Activated B cell treated with CpG ODN at 0.5 μM for 24 hours (primary cell): Measurements from ENCODE around the gene SPOCK1. TPM values are rescaled to one million over a fixed set of nuclear protein-coding genes. Genes with fewer than 3 reads are reported as not detected.
"Not testable (repeated sequence)": the region's sequence is repeated elsewhere in the genome, so short reads cannot be mapped to it uniquely, and the experiment has no call there.

Experiments
- ATAC-seq: fragments of 200-7000 bp; cut with Tn5 transposase; one replicate; pipeline ENCODE4 v1.10.0; 2021; ENCODE audit warnings: low read depth, mild to moderate bottlenecking, moderate library complexity
- CTCF ChIA-PET: fragments of 350-600 bp; sonication (Branson Sonifier 250); formaldehyde crosslinking; loops from one replicate; lab custom pipeline; 2021; ENCODE audit warnings: antibody characterized with exemption; lab: Charles Lee
- POLR2A ChIA-PET: fragments of 350-600 bp; sonication (Branson Sonifier 250); formaldehyde crosslinking; loops from one replicate; lab custom pipeline; 2021; ENCODE audit warnings: antibody characterized with exemption; lab: Charles Lee
- DNase-seq: peaks from one replicate; pipeline ENCODE4 v3.0.0; 2022
- H3K27ac Mint-ChIP-seq: one replicate; pipeline ENCODE4 v1.8.0; 2020; ENCODE audit warnings: mixed read lengths
- H3K27me3 Mint-ChIP-seq: one replicate; pipeline ENCODE4 v1.8.0; 2021; ENCODE audit warnings: mixed read lengths
- H3K36me3 Mint-ChIP-seq: one replicate; pipeline ENCODE4 v1.8.0; 2021; ENCODE audit warnings: low read depth, mixed read lengths
- H3K4me1 Mint-ChIP-seq: one replicate; pipeline ENCODE4 v1.8.0; 2021; ENCODE audit warnings: mixed read lengths
- H3K4me3 Mint-ChIP-seq: one replicate; pipeline ENCODE4 v1.8.0; 2020; ENCODE audit warnings: mild to moderate bottlenecking, mixed read lengths
- H3K9me3 Mint-ChIP-seq: one replicate; pipeline ENCODE4 v1.8.0; 2020; ENCODE audit warnings: mixed read lengths
- intact Hi-C: fragments of 100-400 bp; cut with micrococcal nuclease; formaldehyde crosslinking; loops from one replicate; pipeline ENCODE4 v1.15.1; 2024
- total RNA-seq: library from RNA; stranded (reverse); gene quantifications from 2 replicates; pipeline ENCODE4 v1.2.3, GENCODE V29; 2022
- TF ChIP-seq, protein P1 (sequence below): fragments of 200-600 bp; IDR thresholded peaks from one replicate; pipeline ENCODE4 v1.8.0; 2022; ENCODE audit warnings: antibody characterized with exemption, mild to moderate bottlenecking

SPOCK1 gene
- total RNA-seq, 1 donor from 2014 or later: not detected

DNA sequence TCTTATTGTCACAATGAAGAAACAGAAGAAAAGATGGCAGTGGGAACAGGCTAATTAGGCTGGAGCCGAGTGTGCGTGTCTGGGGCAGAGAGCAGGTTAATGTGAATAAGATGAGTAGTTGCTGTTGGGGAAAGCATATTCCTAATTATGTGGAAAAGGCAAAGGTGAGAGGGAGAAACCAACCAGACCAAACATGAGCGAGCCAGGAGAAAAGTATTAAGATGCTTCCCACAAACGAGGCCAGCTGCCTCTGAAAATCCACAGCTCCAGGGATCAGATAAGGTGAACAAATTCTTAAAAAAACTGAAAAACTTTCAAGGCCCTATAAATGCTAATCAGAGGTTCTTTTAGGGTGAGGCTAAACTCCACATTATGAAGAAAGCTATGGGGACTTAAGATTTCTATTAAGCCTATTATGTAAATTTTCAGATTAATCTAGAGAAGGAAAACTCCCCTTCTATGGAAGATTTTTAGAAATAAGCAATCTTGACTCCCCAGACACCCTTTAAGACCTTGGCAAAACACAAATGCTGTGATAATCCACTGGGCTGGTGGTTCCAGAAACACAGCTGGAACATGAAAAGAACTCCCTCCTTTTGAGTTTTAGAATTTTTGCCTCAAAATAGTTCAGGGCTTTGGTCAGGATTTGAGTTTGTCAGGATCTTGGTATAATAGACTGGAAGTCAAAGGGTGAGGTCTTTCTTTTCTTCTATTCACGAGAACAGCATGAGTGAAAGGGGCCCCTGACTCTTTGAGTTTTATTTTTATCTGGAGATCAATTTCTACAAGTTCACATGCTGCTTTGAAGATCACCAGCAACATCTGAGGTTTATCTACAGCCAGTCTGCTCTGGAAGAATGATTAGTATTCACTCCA lies 238.1 kb downstream of the SPOCK1 start:
- Mint-ChIP-seq H3K9me3 (no peaks in the 10 kb centered on the region), H3K27me3 (peaks cover 11% of the 10 kb centered on the region), H3K36me3 (no peaks in the 10 kb centered on the region), H3K4me3 (no peak overlapping the region), H3K27ac (no peak overlapping the region), H3K4me1 (no peaks in the 10 kb centered on the region)
- TF ChIP-seq, protein P1, sequence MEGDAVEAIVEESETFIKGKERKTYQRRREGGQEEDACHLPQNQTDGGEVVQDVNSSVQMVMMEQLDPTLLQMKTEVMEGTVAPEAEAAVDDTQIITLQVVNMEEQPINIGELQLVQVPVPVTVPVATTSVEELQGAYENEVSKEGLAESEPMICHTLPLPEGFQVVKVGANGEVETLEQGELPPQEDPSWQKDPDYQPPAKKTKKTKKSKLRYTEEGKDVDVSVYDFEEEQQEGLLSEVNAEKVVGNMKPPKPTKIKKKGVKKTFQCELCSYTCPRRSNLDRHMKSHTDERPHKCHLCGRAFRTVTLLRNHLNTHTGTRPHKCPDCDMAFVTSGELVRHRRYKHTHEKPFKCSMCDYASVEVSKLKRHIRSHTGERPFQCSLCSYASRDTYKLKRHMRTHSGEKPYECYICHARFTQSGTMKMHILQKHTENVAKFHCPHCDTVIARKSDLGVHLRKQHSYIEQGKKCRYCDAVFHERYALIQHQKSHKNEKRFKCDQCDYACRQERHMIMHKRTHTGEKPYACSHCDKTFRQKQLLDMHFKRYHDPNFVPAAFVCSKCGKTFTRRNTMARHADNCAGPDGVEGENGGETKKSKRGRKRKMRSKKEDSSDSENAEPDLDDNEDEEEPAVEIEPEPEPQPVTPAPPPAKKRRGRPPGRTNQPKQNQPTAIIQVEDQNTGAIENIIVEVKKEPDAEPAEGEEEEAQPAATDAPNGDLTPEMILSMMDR: no peak
- ChIA-PET POLR2A (no interaction called here), CTCF (no interaction called here)
- DNase-seq: no peak
- intact Hi-C loops: no loop called here
- no peak for ATAC-seq

DNA sequence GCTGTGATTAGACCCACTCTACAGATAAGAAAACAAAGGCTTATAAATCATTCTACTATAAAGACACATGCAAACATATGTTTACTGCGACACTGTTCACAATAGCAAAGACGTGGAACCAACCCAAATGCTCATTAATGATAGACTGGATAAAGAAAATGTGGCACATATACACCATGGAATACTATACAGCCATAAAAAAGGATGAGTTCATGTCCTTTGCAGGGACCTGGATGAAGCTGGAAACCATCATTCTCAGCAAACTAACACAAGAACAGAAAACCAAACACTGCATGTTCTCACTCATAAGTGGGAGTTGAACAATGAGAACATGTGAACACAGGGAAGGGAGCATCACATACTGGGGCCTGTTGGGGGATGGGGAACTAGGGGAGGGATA lies 240.0 kb downstream of the SPOCK1 start:
- DNase-seq, H3K4me1 Mint-ChIP-seq, CTCF ChIA-PET, ATAC-seq, H3K36me3 Mint-ChIP-seq, POLR2A ChIA-PET, H3K9me3 Mint-ChIP-seq, H3K27ac Mint-ChIP-seq, intact Hi-C loops, H3K4me3 Mint-ChIP-seq: not testable (repeated sequence)
- peaks cover 11% of the 10 kb centered on the region for H3K27me3 Mint-ChIP-seq

DNA sequence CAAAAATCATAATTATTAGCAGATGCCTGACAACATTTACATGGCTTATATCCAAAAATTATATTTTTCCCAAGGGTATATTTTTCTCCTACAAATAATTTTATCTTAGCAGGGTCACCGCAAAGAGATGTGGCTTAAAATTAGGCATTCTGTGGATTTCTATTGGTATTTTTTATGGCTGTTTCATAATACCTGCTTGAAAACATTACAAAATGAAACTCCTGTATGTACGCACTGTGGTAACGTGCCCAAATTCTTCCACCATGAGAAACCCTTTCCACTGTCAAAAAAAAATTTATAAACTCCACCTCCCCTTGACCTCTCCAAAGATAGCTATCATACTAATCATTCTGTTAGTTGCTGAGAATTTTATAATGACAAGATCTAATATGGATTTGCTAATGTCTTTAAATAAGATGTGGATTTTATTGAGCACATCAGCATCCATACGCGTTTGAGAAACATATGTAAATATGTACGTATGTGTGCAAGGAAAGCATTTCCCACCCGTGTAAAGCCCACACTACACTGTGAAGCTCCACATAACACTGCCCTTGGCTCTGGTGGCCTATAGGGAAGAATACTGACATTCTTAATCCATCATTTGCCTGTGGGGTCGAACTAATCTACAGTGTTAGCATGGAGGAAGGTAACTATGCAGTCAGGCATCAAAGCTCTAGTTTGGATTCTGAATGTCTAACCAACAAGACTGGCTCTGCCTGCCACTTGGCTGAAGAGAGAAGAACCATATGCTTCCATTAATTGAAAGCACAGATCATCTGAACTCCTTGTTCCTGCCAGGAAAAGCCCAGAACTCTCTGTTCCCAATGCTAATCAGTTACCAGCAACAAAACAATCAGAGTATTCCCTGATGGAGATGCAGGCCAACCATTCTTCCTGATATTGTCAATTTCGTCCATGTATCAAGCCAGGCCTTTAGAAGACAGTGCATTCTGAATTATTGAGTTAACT lies 244.7 kb downstream of the SPOCK1 start:
- ATAC-seq (no peak), DNase-seq (no peak)
- TF ChIP-seq, protein P1: no peak
- POLR2A ChIA-PET: no interaction called here
- peaks cover 11% of the 10 kb centered on the region for H3K27me3 Mint-ChIP-seq
- no peak overlapping the region for H3K27ac Mint-ChIP-seq
- H3K4me3 Mint-ChIP-seq: no peak overlapping the region
- intact Hi-C loops: no loop called here
- no peaks in the 10 kb centered on the region for H3K36me3 Mint-ChIP-seq
- H3K9me3 Mint-ChIP-seq: no peaks in the 10 kb centered on the region
- H3K4me1 Mint-ChIP-seq: no peaks in the 10 kb centered on the region
- CTCF ChIA-PET: no interaction called here

DNA sequence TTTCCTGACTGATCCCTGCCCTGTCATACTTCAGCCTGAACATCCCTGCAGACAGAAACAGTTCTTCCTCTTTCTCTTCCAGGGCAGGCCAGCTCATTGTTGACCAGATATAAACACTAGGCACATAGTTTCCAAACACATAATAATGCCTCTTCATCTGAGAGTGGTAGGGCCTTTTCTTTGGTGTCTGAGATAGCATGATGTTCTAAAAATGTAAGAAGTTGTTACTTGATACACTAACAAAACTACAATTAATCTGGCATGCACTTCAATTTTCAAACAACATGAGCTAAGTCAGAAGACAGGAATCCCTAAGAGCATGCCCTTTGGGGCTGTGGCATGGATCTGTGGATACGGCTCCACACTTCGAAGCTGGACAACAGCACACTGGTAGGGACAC lies 246.6 kb downstream of the SPOCK1 start:
- H3K36me3 Mint-ChIP-seq: no peaks in the 10 kb centered on the region
- H3K4me1 Mint-ChIP-seq: no peaks in the 10 kb centered on the region
- no peaks in the 10 kb centered on the region for H3K9me3 Mint-ChIP-seq
- H3K27ac Mint-ChIP-seq: no peak overlapping the region
- ATAC-seq: no peak
- peaks cover 1% of the 10 kb centered on the region for H3K27me3 Mint-ChIP-seq
- CTCF ChIA-PET: no interaction called here
- intact Hi-C loops: no loop called here
- H3K4me3 Mint-ChIP-seq: no peak overlapping the region
- DNase-seq: no peak
- TF ChIP-seq, protein P1: no peak
- POLR2A ChIA-PET: no interaction called here

DNA sequence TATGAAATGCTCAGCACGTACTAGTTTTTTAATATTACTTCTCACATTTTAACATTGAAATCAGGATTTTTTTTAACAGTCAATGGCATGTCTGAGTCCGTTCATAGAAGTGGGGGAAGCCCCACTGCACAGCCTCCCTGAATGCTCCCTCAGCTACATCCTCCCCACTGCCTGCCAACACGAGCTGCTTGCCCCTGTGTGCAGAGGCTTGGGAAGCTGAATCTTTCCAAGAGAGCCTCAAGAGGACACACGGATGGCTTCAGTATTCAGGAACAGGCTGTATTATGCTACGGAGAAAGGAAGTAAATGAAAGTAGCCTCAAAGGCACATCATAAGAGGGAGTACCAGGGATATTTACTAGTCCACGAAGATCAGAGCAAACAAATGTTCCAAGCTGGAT lies 248.7 kb downstream of the SPOCK1 start:
- no peak overlapping the region for H3K27ac Mint-ChIP-seq
- no peak for ATAC-seq
- intact Hi-C loops: no loop called here
- no peaks in the 10 kb centered on the region for H3K4me1 Mint-ChIP-seq
- TF ChIP-seq, protein P1: no peak
- ChIA-PET POLR2A (no interaction called here), CTCF (no interaction called here)
- H3K4me3 Mint-ChIP-seq: no peak overlapping the region
- no peaks in the 10 kb centered on the region for H3K36me3 Mint-ChIP-seq
- no peaks in the 10 kb centered on the region for H3K9me3 Mint-ChIP-seq
- no peaks in the 10 kb centered on the region for H3K27me3 Mint-ChIP-seq
- no peak for DNase-seq
